Endothelial cell of umbilical vein (primary cell): ENCODE data around the gene RPS19BP1. TPM values are rescaled to one million over a fixed set of nuclear protein-coding genes. Genes with fewer than 3 reads are reported as not detected.

Experiments used
- BruUV-seq: library from RNA; stranded (reverse); fragments of 400-500 nt; replicated peaks from 2 replicates; lab custom pipeline; 2021; lab: Mats Ljungman, UMichigan
- CTCF ChIA-PET: fragments of 300-600, 350-600 bp; sonication (Branson Sonifier 250); formaldehyde crosslinking; loops from one replicate; lab custom pipeline; 2021; ENCODE audit warnings: antibody characterized with exemption, inconsistent platforms; lab: Charles Lee
- POLR2A ChIA-PET: fragments of 300-600, 350-600 bp; sonication (Branson Sonifier 250); formaldehyde crosslinking; loops from one replicate; lab custom pipeline; 2021; ENCODE audit warnings: antibody characterized with exemption, inconsistent platforms; lab: Charles Lee
- DNase-seq: peaks from one replicate; pipeline ENCODE4 v3.0.0-alpha.2; 2011; ENCODE audit warnings: low read depth, low spot score
- FAIRE-seq: peaks from 2 replicates; lab custom pipeline; 2011; peaks lifted over from hg19 to GRCh38; lab: Jason Lieb, UNC
- H2AFZ ChIP-seq: 2 replicates; pipeline ENCODE4 v1.6.0; 2012; ENCODE audit warnings: low read depth, low read length, control low read depth, inconsistent platforms
- H3K27ac ChIP-seq: 2 replicates; pipeline ENCODE4 v1.5.1; 2011; ENCODE audit warnings: low read depth, mild to moderate bottlenecking, control low read depth, low read length, moderate library complexity; ENCODE audit not compliant: insufficient read depth
- H3K27me3 ChIP-seq, 2 experiments: 2 replicates each; pipeline versions ENCODE4 v1.6.0 to v1.6.1; 2011; ENCODE audit warnings: low read length in 2 of 2, mixed read lengths in 1 of 2; ENCODE audit not compliant: control insufficient read depth in 2 of 2, insufficient read depth in 2 of 2
- H3K36me3 ChIP-seq, 2 experiments: 2 replicates in 1 of 2; 3 replicates in 1 of 2; pipeline ENCODE4 v1.5.1; 2011; ENCODE audit warnings: low read length in 2 of 2, mild to moderate bottlenecking in 1 of 2, moderate library complexity in 1 of 2; ENCODE audit not compliant: control insufficient read depth in 2 of 2, insufficient read depth in 2 of 2; ENCODE audit errors: extremely low read depth in 1 of 2
- H3K4me1 ChIP-seq: 3 replicates; pipeline ENCODE4 v1.5.1; 2011; ENCODE audit warnings: mild to moderate bottlenecking, low read length; ENCODE audit not compliant: control insufficient read depth, insufficient read depth; ENCODE audit errors: extremely low read depth
- H3K4me2 ChIP-seq: 2 replicates; pipeline ENCODE4 v1.6.1; 2011; ENCODE audit warnings: low read length, control low read depth, mixed read lengths; ENCODE audit not compliant: insufficient read depth
- H3K4me3 ChIP-seq, 3 experiments: fragments of 200-600 bp in 1 of 3; sonication (generic), shearing (Covaris generic) in 1 of 3; replicated peaks in 1 of 3; 2 replicates each; pipeline ENCODE4 v1.5.1; 2011 to 2016; ENCODE audit warnings: control low read depth in 3 of 3, low read length in 3 of 3, mild to moderate bottlenecking in 2 of 3, inconsistent platforms in 1 of 3, low read depth in 1 of 3, moderate library complexity in 1 of 3; ENCODE audit not compliant: insufficient read depth in 1 of 3
- H3K79me2 ChIP-seq: 2 replicates; pipeline ENCODE4 v1.6.0; 2012; ENCODE audit warnings: low read length, inconsistent platforms; ENCODE audit not compliant: control insufficient read depth, insufficient read depth
- H3K9ac ChIP-seq: replicated peaks from 2 replicates; pipeline ENCODE3; 2011; ENCODE audit warnings: low read length, control low read depth; ENCODE audit not compliant: insufficient read depth; ENCODE audit errors: extremely low read depth
- H3K9me1 ChIP-seq: replicated peaks from 3 replicates; pipeline ENCODE4 v1.6.0; 2011; ENCODE audit warnings: mild to moderate bottlenecking, low read length; ENCODE audit not compliant: control insufficient read depth, insufficient read depth; ENCODE audit errors: extremely low read depth
- H3K9me3 ChIP-seq: replicated peaks from 2 replicates; pipeline ENCODE4 v1.5.1; 2012; ENCODE audit warnings: low read length, inconsistent platforms; ENCODE audit not compliant: control insufficient read depth, insufficient read depth
- H4K20me1 ChIP-seq: replicated peaks from 2 replicates; pipeline ENCODE3; 2011; ENCODE audit warnings: mild to moderate bottlenecking, low read length; ENCODE audit not compliant: control insufficient read depth, insufficient read depth; ENCODE audit errors: extremely low read depth
- CTCF ChIP-seq, 2 donors: IDR thresholded peaks; 1 replicate in 1 of 2; 2 replicates in 1 of 2; pipeline ENCODE4 v1.5.1; 2011; ENCODE audit warnings: low read length in 2 of 2, mild to moderate bottlenecking in 2 of 2, moderate library complexity in 2 of 2, control low read depth in 1 of 2, inconsistent platforms in 1 of 2, low read depth in 1 of 2; ENCODE audit not compliant: insufficient read depth in 1 of 2; ENCODE audit errors: extremely low read depth in 1 of 2
- EZH2 ChIP-seq: IDR thresholded peaks from 2 replicates; pipeline ENCODE4 v1.6.1; 2012; ENCODE audit warnings: borderline replicate concordance, low read depth, mild to moderate bottlenecking, moderate library complexity, low read length, inconsistent platforms; ENCODE audit not compliant: severe bottlenecking
- FOS ChIP-seq: IDR thresholded peaks from 2 replicates; pipeline ENCODE4 v1.6.1; 2011; ENCODE audit warnings: mild to moderate bottlenecking, low read length, moderate library complexity, borderline replicate concordance; ENCODE audit not compliant: insufficient read depth
- GATA2 ChIP-seq: IDR thresholded peaks from 2 replicates; pipeline ENCODE4 v1.7.0; 2011; ENCODE audit warnings: low read depth, mild to moderate bottlenecking, moderate library complexity, mixed read lengths, low read length; ENCODE audit not compliant: insufficient read length, insufficient read depth
- JUN ChIP-seq: IDR thresholded peaks from 2 replicates; pipeline ENCODE4 v1.6.1; 2011; ENCODE audit warnings: borderline replicate concordance, low read depth; ENCODE audit not compliant: insufficient read length, insufficient read depth
- MYC ChIP-seq: IDR thresholded peaks from one replicate; pipeline ENCODE4 v1.6.1; 2011; ENCODE audit warnings: mild to moderate bottlenecking, low read depth, low read length
- POLR2A ChIP-seq: IDR thresholded peaks from 2 replicates; pipeline ENCODE4 v1.6.1; 2012; ENCODE audit warnings: low read depth, mild to moderate bottlenecking, control low read depth, low read length
- POLR2AphosphoS5 ChIP-seq: IDR thresholded peaks from 2 replicates; pipeline ENCODE4 v1.6.1; 2012; ENCODE audit warnings: low read depth, mild to moderate bottlenecking, control low read depth, low read length, moderate library complexity; ENCODE audit not compliant: insufficient read depth
- dilution Hi-C: fragments of 300-500 bp; cut with MboI; formaldehyde crosslinking; loops from one replicate; pipeline ENCODE4 v1.15.0; 2019; ENCODE audit warnings: low sequenced_read_pairs; ENCODE audit not compliant: extremely low pct_ligation_motif_present
- intact Hi-C: fragments of 100-400 bp; cut with micrococcal nuclease; formaldehyde crosslinking; loops from one replicate; pipeline ENCODE4 v1.10.0; 2022
- polyA plus RNA-seq, 4 experiments: library from polyadenylated mRNA; depleted of rRNA in 3 of 4; stranded (reverse) in 3 of 4; unstranded in 1 of 4; fragments of >200 nt; gene quantifications; 2 replicates each; pipeline versions ENCODE4 v1.2.1 to v1.2.3, GENCODE V29; 2011 to 2012; ENCODE audit warnings: missing spikeins in 1 of 4
- total RNA-seq: library from RNA; stranded (reverse); gene quantifications from 2 replicates; pipeline ENCODE4 v1.2.3, GENCODE V29; 2021
- TF ChIP-seq, protein P1 (sequence below): IDR thresholded peaks from 2 replicates; pipeline ENCODE4 v1.6.1; 2011; ENCODE audit not compliant: insufficient read depth, insufficient read length

Gene RPS19BP1
- total and polyA plus RNA-seq, 2 donors (not counting 3 experiments of a cell fraction or from before 2014, with no cell fraction given), result 66.6 to 84.3 TPM

DNA sequence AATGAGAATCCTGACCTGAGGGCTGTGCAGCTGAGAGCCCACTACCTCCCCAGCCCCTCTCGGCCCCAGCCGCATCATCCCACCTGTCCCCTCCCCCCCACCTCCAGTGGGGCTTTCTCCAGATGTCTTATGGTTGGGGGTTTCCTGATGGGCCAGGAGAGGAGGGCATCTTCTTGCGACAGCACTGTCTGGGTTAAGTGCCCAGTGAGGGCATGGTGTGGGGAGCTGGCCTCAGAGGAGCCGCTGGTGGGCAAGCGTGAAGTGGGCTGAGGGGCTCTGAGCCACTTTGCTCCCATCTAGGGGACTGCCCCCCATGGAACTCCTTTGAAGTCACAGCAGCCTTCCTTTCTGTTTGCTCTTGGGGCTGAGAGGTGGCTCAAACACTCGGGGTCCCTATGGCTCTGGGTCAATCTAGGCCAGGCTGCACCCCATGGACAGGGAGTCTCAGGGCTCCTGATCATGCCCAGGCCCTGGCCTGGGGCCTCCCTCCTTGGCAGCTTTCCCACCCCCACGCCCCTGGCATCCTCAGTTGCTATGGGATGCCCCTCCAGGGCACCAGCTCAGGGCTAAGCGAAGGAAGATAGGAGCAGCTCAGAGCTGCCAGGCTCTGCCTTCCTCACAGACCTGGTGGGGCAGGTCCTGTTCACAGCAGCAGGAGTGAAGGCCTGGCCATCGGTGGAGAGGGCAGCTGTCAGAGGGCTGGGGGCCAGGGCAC is 41.4 kb downstream of the RPS19BP1 start:
- Histone ChIP-seq H4K20me1 (no peaks in the 10 kb centered on the region), H3K9ac (no peak overlapping the region), H3K4me1 (no peaks in the 10 kb centered on the region), H3K9me3 (no peaks in the 10 kb centered on the region), H3K9me1 (no peaks in the 10 kb centered on the region), H3K27me3 (no peaks in the 10 kb centered on the region), H3K4me3 (no peak overlapping the region), H3K79me2 (no peaks in the 10 kb centered on the region), H3K27ac (no peak overlapping the region), H3K36me3 (no peaks in the 10 kb centered on the region), H2AFZ (no peak overlapping the region), H3K4me2 (no peak overlapping the region)
- no TSS peak for BruUV-seq
- intact Hi-C loops (loop anchor here (10.0 kb wide), 1 partner anchor 146 kb away; the partner anchor contains the start of gene SYNGR1), dilution Hi-C loops (no loop called here)
- ChIA-PET POLR2A (no interaction called here), CTCF (interaction anchor here (1.4 to 6.7 kb wide), 5 partner anchors 10 to 54 kb away, joined by 4 to 197 read pairs (median 12); partner anchors contain the start of genes MIEF1 and RPS19BP1)
- TF ChIP-seq GATA2, result no peak
- TF ChIP-seq JUN, result no peak
- TF ChIP-seq CTCF (IDR thresholded peaks at IDR 0.05; ENCODE audit: extremely low read depth in 1 of 2, insufficient read depth in 1 of 2, low read depth in 1 of 2, low read length in 2 of 2), result no peak
- no peak for TF ChIP-seq POLR2AphosphoS5
- TF ChIP-seq, protein P1, sequence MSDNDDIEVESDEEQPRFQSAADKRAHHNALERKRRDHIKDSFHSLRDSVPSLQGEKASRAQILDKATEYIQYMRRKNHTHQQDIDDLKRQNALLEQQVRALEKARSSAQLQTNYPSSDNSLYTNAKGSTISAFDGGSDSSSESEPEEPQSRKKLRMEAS, result no peak
- no peak for TF ChIP-seq MYC
- no peak for TF ChIP-seq EZH2
- TF ChIP-seq POLR2A, result no peak
- no peak for TF ChIP-seq FOS
- DNase-seq, result no peak
- FAIRE-seq, result no peak
